NCI-H1436 treated with DMSO at 0.1 percent for 48 hours (cell line): ENCODE results near the gene CIB4.
"Not testable (repeated sequence)": the region's sequence is repeated elsewhere in the genome, so short reads cannot be mapped to it uniquely, and the experiment has no call there.

Experiments
- DNase-seq: peaks from one replicate; lab custom pipeline; 2025; lab: John Stamatoyannopoulos, UW

Gene CIB4

GRCh38 chr2:26666671-26667070, 25.5 kb upstream of the CIB4 start:
- no peak for DNase-seq

DNA sequence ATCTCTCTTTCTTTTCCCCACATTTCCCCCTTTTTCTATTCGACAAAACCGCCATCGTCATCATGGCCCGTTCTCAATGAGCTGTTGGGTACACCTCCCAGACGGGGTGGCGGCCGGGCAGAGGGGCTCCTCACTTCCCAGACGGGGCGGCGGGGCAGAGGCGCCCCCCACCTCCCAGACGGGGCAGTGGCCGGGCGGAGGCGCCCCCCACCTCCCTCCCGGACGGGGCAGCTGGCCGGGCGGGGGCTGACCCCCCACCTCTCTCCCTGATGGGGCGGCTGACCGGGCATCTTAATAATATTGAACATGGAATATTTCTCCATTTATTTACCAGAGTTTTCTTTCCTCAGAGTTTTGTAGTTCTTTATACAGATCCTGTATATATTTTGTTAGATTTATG, 24.1 kb upstream of the CIB4 start:
- not testable (repeated sequence) for DNase-seq

- DNase-seq = no peak
These were observed 19.3 kb upstream of the CIB4 start for GRCh38 chr2:26660363-26660962.

DNA sequence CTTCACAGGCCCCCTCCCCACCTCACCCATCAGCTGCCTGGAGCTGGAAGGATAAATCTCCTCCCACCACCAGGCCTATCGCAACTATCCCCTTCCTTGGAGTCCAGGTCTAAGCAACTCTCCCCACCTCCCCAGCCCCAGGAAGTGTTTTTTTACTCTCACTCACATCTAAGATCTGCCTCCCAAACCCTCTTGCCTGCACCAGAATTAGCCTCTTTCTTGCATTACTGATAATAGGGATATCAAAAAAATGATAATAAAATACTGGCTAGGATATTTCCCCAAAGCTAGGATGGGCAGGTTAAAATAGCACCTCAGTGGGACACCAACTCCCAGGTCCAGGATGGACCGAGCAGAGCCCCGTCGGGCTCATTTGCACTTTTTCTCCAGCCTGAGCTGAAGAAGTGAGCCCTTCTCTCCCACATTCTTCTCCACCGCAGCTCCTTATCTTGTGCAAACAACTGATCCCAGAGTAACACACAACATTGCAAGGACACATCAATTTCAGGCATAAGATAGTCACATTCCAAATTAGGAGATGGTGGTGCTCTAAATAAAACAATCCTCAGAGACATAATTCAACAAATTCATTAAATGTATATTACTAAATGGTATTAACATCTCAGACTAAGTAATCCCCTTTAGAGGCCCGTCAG, 17.7 kb upstream of the CIB4 start:
- DNase-seq = no peak

GRCh38 chr2:26657265-26657664, 16.1 kb upstream of the CIB4 start:
- no peak for DNase-seq

DNA sequence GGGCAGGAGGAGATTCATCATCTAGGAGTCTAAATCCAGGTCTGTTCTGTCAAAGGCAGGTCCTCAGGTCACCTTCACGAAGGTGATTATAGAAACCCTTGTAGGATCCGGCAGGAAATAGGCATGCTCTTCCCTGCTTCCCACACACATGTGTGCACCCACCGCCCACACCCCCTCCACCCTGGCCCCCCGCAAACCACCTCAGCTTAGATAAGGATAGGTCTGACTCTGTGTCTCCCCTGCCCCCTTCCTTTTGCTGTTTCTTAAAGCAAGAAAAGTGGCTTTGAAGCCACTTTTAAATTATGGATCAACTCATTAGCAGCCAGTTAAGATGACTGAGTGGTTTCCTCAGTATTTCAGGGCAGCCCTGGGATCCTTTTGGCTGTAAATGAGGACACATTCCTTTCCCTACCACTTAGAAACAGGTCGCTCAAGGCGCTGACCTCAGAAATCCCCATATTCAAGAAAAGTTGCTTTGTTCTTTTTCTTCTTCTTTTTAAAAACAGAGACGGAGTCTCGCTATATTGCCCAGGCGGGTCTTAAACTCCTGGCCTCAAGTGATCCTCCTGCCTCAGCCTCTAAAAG, 14.5 kb upstream of the CIB4 start:
- DNase-seq = no peak

GRCh38 chr2:26655120-26655519, 14.0 kb upstream of the CIB4 start:
- DNase-seq = not testable (repeated sequence)

GRCh38 chr2:26654061-26654340, 12.8 kb upstream of the CIB4 start:
- DNase-seq = no peak

DNA sequence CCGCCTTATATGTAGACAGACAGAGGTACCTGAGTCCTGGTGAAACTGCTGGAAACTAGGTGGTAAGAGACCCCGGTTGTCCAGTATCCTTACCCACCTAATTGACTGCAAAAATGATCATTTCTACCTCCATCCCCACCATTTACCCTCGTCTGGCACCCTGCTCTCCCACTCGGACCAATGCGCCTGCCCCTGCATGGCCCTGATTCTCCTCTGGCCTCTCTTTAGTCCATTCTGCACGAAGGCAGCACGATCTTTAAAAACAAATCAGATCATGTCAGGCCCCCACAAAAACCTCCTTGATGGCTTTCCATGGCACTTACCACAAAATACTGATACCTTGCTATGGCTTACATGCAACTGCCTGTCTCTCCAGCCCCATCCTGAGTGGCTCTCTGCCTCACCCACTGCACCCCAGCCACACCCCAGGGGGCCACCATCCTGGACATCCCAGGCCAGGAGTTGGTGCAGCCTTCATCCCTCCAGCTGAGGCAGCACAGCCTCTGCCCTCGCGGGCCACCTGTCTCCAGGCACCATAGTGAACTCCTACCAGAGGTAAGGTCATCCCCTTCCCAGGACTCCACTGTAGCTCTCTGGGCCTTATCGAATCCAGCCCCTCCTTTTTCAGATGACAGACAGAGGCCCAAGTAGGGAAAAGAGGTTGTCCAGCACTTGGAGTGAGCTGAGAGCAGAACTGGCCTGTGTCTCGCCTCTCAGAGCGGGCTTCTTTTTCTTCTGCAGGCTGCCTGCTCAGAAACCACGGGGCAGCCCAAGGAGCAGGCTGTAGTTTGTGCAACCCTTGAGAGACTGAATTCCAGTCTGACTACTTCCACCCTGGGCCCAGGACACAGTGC, 12.3 kb upstream of the CIB4 start:
- DNase-seq = no peak

GRCh38 chr2:26652361-26653041, 11.3 kb upstream of the CIB4 start:
- no peak for DNase-seq

DNA sequence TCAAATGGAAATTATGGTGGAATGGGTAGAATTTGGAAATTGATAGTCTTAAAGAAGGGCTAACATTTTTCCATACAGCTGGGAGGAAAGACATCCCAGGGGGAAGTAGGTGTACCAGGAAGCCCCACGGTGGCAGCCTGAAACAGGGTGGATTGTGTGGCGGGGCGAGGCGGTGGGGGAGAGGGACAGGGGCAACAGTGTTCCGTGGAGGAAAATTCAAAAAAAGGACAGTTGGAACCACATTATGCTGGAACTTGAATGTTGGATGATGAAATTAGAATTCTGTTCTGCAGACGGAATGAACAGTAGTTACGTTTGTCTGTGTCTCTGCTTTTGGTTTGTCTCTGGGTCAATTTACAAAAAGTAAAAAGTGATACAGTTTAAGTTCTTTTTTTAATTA, 10.6 kb upstream of the CIB4 start:
- DNase-seq = no peak

DNA sequence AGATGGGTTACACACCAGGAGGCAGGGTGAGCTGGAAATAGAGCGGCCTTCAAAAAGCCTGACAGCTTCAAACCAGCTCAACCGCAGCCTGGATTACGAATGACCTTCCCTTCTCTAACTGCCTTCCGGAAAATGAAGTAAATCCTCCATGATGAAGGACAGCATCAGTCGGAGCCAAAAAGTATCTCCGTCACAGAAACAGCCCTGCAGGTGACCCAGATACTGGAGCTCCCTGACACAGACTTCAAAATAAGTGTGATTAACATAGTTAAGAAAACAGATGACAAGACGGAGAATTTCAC, 10.3 kb upstream of the CIB4 start:
- DNase-seq = no peak

DNA sequence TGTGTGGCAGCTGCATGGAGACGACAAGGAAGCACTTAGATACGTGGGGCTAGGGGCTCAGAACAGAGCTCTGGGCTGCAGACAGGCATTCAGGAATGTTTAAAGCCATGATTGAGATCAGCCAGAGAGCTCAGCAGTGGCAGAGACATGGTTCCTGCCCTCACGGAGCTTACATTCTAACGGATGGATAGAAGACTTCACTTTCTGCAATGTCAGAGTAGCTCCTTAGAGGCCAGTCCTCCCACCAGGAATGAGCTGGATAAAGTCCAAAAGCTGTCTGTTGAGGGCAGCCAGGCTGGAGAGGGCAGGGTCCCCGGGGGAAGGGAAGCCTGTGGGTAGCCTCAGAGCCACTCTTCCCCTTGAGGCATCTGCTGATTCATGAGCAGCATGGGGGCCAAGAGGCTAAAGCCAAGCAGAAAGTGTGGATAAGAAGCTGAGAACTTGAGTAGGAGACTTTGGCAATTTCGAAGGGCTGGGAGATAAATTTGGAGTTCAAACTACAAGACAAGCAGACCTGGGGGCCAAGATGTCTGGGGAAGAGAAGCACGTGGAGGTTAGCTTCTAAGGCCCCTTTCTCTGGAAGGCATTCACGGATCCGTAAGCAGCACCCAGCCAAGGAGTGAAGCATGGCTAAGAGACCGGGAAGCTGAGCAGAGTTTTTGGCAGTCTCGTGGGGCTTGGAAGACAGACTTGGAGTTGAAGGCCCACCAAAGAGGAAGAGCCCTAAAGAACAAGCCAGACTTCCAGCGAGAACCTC, 9.7 kb upstream of the CIB4 start:
- no peak for DNase-seq

- DNase-seq = no peak
These were observed 9.0 kb upstream of the CIB4 start for GRCh38 chr2:26649992-26650712.

DNA sequence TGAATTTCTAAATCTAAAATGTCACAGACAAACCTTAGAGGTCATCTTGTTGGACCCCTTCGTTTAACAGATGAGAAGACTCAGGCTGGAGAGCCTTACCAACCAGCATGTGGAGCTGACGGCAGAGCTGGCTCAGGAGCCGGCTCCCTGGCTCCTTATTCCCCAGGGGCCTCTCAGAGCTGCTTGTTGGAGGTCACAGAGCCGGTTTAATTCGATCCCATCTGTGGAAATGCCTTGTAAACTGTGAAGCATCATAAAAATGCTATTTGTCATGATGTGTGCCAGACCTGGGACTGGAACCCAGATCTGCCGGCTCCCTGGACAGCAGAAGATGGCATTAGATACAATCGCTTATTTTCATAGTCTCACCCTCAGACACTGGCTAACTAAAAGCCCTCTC, 8.2 kb upstream of the CIB4 start:
- no peak for DNase-seq

DNA sequence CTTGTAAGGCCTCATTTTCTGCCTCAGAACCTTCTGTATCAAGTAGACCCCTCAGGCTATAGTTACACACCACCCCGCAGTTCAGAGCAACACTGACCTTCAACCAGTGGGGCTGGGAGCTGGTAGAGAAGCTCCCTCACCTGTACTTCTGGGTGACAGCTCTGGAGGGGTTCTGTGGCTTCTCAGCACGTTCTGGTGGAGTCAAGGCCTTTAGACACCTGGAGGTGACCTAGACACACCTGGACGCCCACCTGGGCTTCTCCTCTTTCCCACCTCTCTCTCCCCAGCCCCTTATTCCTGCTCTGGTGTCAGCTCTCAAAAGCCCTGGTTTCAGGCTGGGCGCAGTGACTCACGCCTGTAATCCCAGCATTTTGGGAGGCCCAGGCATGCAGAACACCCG, 7.3 kb upstream of the CIB4 start:
- no peak for DNase-seq

GRCh38 chr2:26647981-26648380, 6.8 kb upstream of the CIB4 start:
- no peak for DNase-seq

- no peak for DNase-seq
These were observed 6.0 kb upstream of the CIB4 start for GRCh38 chr2:26646986-26647672.

DNA sequence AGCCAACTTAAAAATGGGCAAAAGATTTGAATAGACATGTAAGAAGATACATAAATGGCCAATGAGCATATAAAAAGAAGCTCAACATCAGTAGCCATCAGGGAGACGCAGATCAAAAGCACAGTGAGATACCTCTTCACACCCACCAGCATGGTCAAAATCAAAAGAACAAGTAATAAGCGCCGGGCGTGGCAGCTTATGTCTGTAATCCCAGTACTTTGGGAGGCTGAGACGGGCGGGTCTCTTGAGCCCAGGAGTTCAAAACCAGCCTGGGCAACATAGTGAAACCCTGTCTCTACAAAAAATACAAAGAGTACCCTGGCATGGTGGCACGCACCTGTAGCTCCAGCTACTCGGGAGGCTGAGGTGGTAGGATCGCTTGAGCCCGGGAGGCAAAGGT, 4.6 kb upstream of the CIB4 start:
- no peak for DNase-seq

DNA sequence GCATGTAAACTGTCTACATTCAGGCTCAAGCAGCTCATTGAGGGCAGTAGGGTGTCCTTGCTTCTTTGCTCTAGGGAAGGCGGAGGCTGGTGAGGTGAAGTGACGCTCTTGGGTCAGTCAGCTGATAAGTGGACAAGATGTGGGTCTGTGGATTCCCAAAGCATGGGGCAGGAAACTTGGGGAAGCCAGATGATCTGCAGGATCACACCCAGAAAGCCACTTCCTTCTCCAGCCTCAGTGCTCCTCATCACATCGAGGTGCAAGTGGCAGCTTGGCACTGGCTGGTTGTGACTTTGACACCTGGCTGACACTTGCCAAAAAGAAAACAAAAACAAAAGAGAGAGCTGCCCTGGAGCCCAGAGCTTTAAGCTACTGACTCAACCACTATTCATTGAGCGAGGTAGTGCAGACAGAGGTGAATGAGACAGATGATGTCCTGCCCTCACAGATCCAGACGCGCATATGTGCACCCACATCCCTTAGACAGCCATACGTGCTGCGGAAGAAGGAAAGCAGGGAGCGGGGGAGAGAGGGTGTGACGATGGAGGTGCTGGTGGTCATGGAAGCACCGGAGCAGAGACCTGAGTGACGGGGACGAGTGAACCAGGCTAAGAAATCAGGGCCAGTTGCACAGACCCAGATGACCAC, 3.1 kb upstream of the CIB4 start:
- no peak for DNase-seq
